KG1 (cell line): Measurements from ENCODE around the gene CACNA1B.
"Not testable (repeated sequence)": the region's sequence is repeated elsewhere in the genome, so short reads cannot be mapped to it uniquely, and the experiment has no call there.

Source experiments
- DNase-seq: peaks from one replicate; lab custom pipeline; 2025; lab: John Stamatoyannopoulos, UW

Gene CACNA1B

GRCh38 chr9:137889966-137890365 is 12.4 kb downstream of the CACNA1B start:
- DNase-seq = not testable (repeated sequence)

GRCh38 chr9:137890768-137891587 is 13.4 kb downstream of the CACNA1B start:
- DNase-seq = not testable (repeated sequence)

DNA sequence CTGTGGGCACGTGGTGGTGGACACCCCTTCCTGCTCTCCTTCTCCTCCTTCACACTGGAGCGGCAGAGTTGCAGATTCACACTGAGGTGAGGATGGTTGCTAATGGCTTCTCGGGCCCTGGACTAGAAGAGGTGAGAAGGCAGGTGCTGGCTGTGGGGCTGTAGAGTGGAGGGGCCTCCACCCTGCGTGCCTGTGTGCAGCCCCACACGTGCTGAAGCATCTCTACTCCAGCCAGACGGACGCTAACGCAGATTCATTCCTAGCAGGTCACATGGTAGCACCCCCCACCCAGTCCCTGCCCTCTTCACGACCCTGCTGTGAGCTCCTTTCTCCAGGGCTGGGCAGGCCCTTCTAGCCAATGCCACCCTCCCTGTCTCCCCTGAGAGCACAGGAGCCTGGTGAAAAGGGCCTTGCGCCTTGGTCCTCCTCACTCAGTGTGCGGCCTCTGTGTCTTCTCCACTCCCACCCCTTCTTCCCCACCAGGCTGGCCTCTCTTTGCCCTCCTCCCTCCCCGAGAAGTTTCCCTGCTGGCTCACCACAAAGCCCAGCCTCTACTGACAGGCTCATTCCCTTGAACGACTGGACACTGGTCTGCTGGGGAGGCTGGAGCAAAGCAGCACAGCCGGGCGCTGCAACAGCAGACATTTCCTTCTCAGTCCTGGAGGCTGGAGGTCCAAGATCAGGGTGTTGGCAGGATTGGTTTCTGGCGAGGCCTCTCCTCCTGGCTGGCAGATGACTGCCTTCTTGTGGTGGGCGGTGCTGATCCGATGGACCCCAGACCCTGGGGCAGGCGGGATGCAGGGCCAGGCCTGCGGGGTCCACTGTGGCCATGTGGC is 14.2 kb downstream of the CACNA1B start:
- DNase-seq = no peak

DNA sequence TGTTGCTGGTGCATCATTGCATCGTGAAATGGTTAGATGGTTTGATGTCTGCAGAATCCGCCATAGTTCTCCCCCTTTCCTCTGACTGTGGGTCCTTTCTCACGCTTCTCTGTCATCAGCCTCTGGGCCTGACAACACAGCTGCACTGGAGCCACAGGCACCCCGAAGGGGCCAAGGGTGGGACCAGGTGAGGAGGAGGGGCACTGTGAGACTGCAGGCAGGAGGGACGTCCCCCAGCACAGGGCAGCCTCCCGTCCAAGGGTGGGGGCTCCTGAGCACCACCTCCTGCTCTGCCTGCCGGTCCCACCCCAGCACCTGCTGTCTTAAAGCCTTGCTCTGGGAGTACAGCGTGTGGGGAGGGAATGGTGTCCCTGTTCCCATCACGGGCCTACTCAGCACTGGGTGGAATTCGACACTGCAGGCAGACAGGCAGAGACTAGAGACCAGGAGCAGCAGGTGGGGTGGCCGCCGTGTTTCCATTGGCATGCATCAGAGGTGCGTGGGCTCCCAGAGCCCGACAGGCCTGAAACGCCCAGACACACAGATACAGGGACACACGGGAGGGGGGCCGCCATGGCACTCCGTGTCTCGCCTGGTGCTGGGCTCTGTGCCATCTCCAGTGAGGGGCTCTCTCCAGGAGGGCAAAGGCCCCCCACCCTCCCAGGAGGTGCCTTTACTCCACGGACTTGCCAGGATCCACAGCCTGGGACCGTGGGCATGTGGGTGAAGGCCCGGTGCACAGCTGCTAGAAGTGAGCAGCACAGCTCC is 15.0 kb downstream of the CACNA1B start:
- no peak for DNase-seq

GRCh38 chr9:137893670-137894069 is 16.1 kb downstream of the CACNA1B start:
- DNase-seq = no peak

DNA sequence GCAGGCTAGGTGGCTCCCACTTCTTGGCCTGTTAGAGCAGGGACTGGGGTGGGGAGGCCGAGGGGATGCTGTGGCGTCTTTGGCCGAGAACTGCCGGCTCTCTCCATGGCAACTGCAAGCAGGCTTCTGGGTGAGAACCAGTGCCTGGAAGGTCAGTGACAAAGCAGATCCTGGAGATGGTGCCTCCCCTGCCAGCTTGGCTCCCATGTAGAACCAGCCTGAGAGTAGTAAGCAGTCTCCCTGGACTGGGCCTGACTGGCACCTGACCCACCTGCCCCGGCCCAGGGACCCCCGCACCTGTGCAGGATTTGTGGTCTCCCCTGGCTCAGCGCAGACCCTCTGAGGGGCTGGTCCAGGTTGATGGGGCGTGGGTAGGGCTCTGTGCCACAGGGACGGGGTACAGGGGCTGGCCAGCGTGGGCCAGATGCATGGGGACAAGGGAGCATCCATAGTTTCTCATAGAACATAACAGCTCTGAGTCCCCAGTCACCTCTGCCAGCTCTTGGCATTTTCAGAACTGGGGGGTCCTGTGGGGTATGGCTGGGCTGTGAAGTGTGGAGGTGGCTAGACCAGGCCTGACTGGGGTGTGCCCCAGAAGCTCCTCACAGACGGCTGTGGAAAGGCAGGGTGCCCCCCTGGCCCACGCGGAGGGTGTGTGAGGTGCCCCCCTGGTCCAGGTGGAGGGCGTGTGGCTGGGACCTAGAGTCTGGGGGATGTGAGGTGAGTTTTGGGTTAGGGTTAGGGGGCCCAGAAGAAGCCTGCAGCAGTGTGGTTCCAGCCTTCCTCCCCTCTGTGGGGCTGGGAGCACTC is 22.2 kb downstream of the CACNA1B start:
- no peak for DNase-seq

GRCh38 chr9:137900584-137901310 is 23.2 kb downstream of the CACNA1B start:
- no peak for DNase-seq

- no peak for DNase-seq
Observed at GRCh38 chr9:137902646-137903045, 25.1 kb downstream of the CACNA1B start.

GRCh38 chr9:137905740-137906139 is 28.2 kb downstream of the CACNA1B start:
- no peak for DNase-seq

GRCh38 chr9:137907776-137908175 is 30.2 kb downstream of the CACNA1B start:
- no peak for DNase-seq

- DNase-seq = no peak
Observed at GRCh38 chr9:137912671-137913070, 35.1 kb downstream of the CACNA1B start.

- no peak for DNase-seq
Observed at GRCh38 chr9:137913132-137913531, 35.5 kb downstream of the CACNA1B start.

GRCh38 chr9:137913771-137914767 is 36.5 kb downstream of the CACNA1B start:
- no peak for DNase-seq

DNA sequence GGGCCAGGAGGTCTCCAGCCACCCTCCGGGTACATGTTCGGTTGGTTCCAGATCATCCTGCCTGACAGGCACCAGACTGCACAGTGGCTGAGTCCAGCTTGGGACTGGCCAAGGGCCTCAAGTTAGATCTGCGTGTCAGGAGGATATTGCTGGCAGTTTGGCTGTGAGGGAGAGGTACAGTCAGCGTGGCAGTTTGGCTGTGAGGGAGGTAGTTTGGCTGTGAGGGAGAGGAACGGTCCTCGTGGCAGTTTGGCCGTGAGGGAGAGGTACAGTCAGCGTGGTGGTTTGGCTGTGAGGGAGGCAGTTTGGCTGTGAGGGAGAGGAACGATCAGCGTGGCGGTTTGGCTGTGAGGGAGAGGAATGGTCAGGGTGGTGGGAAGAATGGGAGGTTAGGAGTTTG is 39.0 kb downstream of the CACNA1B start:
- DNase-seq = no peak

DNA sequence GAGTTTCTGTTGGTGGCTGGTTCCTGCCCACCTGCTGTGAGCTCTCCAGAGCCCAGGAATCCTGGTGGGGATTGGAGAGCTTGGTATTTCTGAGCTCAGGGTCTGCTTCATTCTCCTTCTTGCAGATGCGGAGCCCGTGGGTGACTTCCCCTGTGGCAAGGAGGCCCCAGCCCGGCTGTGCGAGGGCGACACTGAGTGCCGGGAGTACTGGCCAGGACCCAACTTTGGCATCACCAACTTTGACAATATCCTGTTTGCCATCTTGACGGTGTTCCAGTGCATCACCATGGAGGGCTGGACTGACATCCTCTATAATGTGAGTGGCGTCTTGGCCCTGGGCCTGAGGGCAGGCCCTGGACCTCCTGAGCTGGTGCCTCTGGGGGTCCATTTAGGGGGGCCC is 39.5 kb downstream of the CACNA1B start:
- DNase-seq = no peak

DNA sequence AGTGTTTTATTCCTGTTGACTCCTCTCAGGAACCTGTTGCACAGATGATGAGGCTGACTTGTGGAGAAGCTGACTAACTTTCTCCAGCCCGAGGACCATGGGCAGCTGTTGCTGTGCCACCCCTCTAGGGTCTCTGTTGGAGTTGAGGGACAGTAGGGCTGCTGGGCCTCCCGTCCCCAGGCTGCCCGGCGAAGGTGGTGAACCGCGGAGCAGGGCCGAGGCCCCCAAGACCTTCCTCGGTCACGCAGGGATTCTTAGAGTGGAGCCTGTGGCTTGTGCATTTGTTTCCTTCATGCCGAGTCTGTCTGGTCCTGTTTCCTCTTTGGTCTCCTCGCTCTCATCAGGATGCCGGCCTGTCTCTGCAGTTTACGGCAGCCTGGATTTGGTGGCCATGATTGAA is 40.2 kb downstream of the CACNA1B start:
- no peak for DNase-seq

DNA sequence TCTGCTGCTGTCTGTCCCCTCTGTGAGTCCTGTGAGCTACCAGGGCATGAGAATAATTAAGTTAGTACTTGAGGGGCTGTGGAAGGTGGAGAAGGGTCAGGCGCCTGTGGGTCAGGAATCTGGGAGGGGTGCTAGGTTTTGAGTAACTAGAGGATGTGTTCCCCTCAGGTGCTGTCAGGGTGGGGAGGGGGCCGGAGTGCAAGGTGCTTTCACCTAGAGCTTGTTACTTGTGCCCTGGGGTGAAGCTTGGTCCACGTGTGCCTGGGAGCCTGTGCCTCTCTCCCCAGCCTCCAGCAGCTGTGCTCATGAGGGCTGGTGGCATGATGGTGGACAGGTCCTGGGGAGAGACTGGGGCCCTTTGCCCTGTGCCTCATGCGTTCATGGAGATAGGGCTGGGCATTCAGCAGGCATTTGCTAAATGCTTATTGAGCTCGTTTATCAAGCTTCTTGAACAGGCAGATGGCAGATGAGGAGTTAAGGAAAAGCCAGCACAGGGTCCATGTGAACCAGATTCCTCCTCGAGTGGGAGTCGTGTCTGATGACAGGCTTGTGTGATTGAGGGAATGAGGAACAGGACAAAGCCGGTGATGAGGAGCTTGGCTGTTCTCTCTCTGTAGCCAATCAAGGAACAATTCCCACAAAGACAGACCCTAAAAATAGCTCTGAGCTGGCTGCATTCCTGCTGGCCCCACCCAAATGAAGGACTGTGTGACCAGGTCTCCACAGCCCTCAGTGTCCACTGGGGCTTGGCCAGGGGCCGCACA is 40.9 kb downstream of the CACNA1B start:
- no peak for DNase-seq

GRCh38 chr9:137919095-137919465 is 41.5 kb downstream of the CACNA1B start:
- no peak for DNase-seq

DNA sequence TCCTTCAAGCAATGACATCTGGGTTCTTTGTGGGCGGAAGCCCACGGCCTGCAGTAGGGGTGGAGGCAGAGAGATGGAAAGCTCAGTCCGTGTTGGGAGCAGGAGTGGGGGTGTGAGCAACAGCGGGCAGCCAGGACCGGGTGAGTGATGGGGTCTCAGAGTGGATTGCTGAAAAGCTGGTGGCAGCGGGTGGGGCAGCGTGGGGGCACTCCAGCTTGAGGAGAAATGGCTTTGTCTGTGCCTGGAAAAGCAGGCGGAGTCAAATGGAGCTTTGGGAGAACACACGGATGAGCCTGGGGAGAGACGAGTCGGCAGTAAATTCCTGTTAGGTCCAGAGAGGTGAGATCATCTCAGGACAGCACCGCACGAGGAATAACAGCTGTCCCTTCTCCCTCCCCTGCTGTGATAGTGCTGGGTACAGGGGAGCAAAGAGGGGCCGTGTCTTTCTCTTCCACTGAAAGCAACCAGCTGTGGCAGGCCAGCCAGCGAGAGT is 42.1 kb downstream of the CACNA1B start:
- no peak for DNase-seq
